ENCODE measurements around the gene SIRPA.

DNA sequence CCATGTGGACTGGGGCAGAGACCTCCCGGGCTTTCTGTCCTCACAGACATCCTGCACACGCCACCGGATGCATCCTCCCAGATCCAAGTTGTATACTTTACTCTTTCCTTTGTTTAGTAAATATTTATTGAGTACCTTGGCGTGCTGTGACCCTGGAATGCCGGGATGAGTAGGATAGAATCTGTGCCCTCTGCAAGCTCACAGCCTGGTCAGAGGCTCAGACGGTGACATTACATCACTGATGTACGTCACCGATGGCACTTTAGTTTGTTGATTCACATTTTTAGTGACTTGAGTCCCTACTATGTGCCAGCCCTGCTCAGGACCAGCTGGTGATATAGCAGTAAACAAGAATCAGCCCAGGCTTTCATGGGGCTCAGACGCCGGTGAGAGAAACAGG is 32.9 kb downstream of the SIRPA start:
- TF ChIP-seq, protein P1, sequence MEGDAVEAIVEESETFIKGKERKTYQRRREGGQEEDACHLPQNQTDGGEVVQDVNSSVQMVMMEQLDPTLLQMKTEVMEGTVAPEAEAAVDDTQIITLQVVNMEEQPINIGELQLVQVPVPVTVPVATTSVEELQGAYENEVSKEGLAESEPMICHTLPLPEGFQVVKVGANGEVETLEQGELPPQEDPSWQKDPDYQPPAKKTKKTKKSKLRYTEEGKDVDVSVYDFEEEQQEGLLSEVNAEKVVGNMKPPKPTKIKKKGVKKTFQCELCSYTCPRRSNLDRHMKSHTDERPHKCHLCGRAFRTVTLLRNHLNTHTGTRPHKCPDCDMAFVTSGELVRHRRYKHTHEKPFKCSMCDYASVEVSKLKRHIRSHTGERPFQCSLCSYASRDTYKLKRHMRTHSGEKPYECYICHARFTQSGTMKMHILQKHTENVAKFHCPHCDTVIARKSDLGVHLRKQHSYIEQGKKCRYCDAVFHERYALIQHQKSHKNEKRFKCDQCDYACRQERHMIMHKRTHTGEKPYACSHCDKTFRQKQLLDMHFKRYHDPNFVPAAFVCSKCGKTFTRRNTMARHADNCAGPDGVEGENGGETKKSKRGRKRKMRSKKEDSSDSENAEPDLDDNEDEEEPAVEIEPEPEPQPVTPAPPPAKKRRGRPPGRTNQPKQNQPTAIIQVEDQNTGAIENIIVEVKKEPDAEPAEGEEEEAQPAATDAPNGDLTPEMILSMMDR (IDR thresholded peaks at IDR 0.05) = no peak
- no peak for TF ChIP-seq POLR2A (IDR thresholded peaks at IDR 0.05)
